Measurements from ENCODE around the gene GRID2.

GRID2 gene

GRCh38 chr4:93761286-93761685 lies 1457.5 kb downstream of the GRID2 start:
- TF ChIP-seq CTCF (IDR thresholded peaks at IDR 0.05) (no peak), ZFX (IDR thresholded peaks at IDR 0.05; ENCODE audit: borderline replicate concordance) (no peak)
- no peak overlapping the region for H3K27ac ChIP-seq

- TF ChIP-seq CTCF (IDR thresholded peaks at IDR 0.05) (peak; percentile 89), ZFX (IDR thresholded peaks at IDR 0.05; ENCODE audit: borderline replicate concordance) (no peak)
- no peak overlapping the region for H3K27ac ChIP-seq
Observed at GRCh38 chr4:93764639-93765246, 1461.0 kb downstream of the GRID2 start.

GRCh38 chr4:93767917-93768316 lies 1464.2 kb downstream of the GRID2 start:
- no peak overlapping the region for H3K27ac ChIP-seq
- TF ChIP-seq ZFX (IDR thresholded peaks at IDR 0.05; ENCODE audit: borderline replicate concordance) (no peak), CTCF (IDR thresholded peaks at IDR 0.05) (no peak)

- no peak for TF ChIP-seq ZFX (IDR thresholded peaks at IDR 0.05; ENCODE audit: borderline replicate concordance)
- no peak for TF ChIP-seq CTCF (IDR thresholded peaks at IDR 0.05)
- H3K27ac ChIP-seq = no peak overlapping the region
Observed at GRCh38 chr4:93770201-93770600, 1466.4 kb downstream of the GRID2 start.

GRCh38 chr4:93771640-93772411 lies 1468.1 kb downstream of the GRID2 start:
- no peak for TF ChIP-seq ZFX (IDR thresholded peaks at IDR 0.05; ENCODE audit: borderline replicate concordance)
- no peak overlapping the region for H3K27ac ChIP-seq

GRCh38 chr4:93772858-93773257 lies 1469.1 kb downstream of the GRID2 start:
- H3K27ac ChIP-seq = no peak overlapping the region

GRCh38 chr4:93775551-93775950 lies 1471.8 kb downstream of the GRID2 start:
- no peak for TF ChIP-seq ZFX (IDR thresholded peaks at IDR 0.05; ENCODE audit: borderline replicate concordance)
- TF ChIP-seq CTCF (IDR thresholded peaks at IDR 0.05) = no peak

More at GRCh38 chr4:93772858-93773257, 1469.1 kb downstream of the GRID2 start:
- TF ChIP-seq CTCF (IDR thresholded peaks at IDR 0.05) (no peak), ZFX (IDR thresholded peaks at IDR 0.05; ENCODE audit: borderline replicate concordance) (no peak)

More at GRCh38 chr4:93775551-93775950, 1471.8 kb downstream of the GRID2 start:
- H3K27ac ChIP-seq = no peak overlapping the region
